H9 (cell line): ENCODE data around the gene POU2AF1. TPM values are rescaled to one million over a fixed set of nuclear protein-coding genes. Genes with fewer than 3 reads are reported as not detected.

Experiments
- DNase-seq: peaks from one replicate; pipeline ENCODE4 v3.0.0-alpha.2; 2017
- H2AFZ ChIP-seq: one replicate; pipeline ENCODE4 v1.6.1; 2013; ENCODE audit warnings: mild to moderate bottlenecking, low read length, control low read depth, moderate library complexity
- H2AK5ac ChIP-seq: 2 replicates; pipeline ENCODE4 v1.6.1; 2013; ENCODE audit warnings: low read length, control low read depth, mixed read lengths; ENCODE audit not compliant: insufficient read length
- H2BK120ac ChIP-seq: one replicate; pipeline ENCODE4 v1.6.1; 2013; ENCODE audit warnings: low read depth, mild to moderate bottlenecking, low read length, control low read depth, inconsistent platforms; ENCODE audit not compliant: poor library complexity, severe bottlenecking
- H2BK12ac ChIP-seq: 2 replicates; pipeline ENCODE4 v1.6.1; 2013; ENCODE audit warnings: low read length, control low read depth, mixed read lengths, low read depth; ENCODE audit not compliant: insufficient read length
- H2BK15ac ChIP-seq: 2 replicates; pipeline ENCODE4 v1.6.1; 2013; ENCODE audit warnings: low read depth, low read length, control low read depth
- H2BK20ac ChIP-seq: one replicate; pipeline ENCODE4 v1.6.1; 2013; ENCODE audit warnings: low read depth, mild to moderate bottlenecking, low read length, control low read depth, inconsistent platforms; ENCODE audit not compliant: poor library complexity, severe bottlenecking
- H2BK5ac ChIP-seq: 2 replicates; pipeline ENCODE4 v1.6.1; 2013; ENCODE audit warnings: low read length, control low read depth, mixed read lengths; ENCODE audit not compliant: insufficient read length
- H3K14ac ChIP-seq: 2 replicates; pipeline ENCODE4 v1.6.1; 2013; ENCODE audit warnings: low read length, control low read depth; ENCODE audit not compliant: insufficient read depth
- H3K18ac ChIP-seq: 2 replicates; pipeline ENCODE4 v1.6.1; 2013; ENCODE audit warnings: low read depth, mild to moderate bottlenecking, mixed read lengths, low read length, control low read depth; ENCODE audit not compliant: insufficient read length
- H3K23ac ChIP-seq: 2 replicates; pipeline ENCODE4 v1.6.1; 2013; ENCODE audit warnings: low read length, control low read depth, mixed read lengths, low read depth; ENCODE audit not compliant: insufficient read length
- H3K23me2 ChIP-seq: 2 replicates; pipeline ENCODE4 v1.6.1; 2013; ENCODE audit warnings: low read depth, mild to moderate bottlenecking, mixed read lengths, low read length, control low read depth; ENCODE audit not compliant: insufficient read length, poor library complexity, severe bottlenecking
- H3K27ac ChIP-seq: 2 replicates; pipeline ENCODE4 v1.5.1; 2013; ENCODE audit warnings: low read length, control low read depth, mixed read lengths, low read depth; ENCODE audit not compliant: insufficient read length
- H3K27me3 ChIP-seq: 2 replicates; pipeline ENCODE4 v1.6.1; 2013; ENCODE audit warnings: low read length, control low read depth, inconsistent platforms; ENCODE audit not compliant: insufficient read depth
- H3K4ac ChIP-seq: 2 replicates; pipeline ENCODE4 v1.6.1; 2013; ENCODE audit warnings: low read depth, mild to moderate bottlenecking, control low read depth, inconsistent platforms, low read length, moderate library complexity
- H3K4me1 ChIP-seq: 2 replicates; pipeline ENCODE4 v1.6.1; 2013; ENCODE audit warnings: low read length, control low read depth, inconsistent platforms; ENCODE audit not compliant: insufficient read depth
- H3K4me2 ChIP-seq: 2 replicates; pipeline ENCODE4 v1.6.1; 2013; ENCODE audit warnings: low read length, control low read depth, mixed read lengths; ENCODE audit not compliant: insufficient read length, insufficient read depth
- H3K56ac ChIP-seq: 2 replicates; pipeline ENCODE4 v1.6.1; 2013; ENCODE audit warnings: low read depth, mild to moderate bottlenecking, mixed read lengths, low read length, control low read depth; ENCODE audit not compliant: insufficient read length
- H3K79me1 ChIP-seq: 2 replicates; pipeline ENCODE4 v1.6.1; 2013; ENCODE audit warnings: low read depth, mild to moderate bottlenecking, moderate library complexity, low read length, control low read depth, inconsistent platforms; ENCODE audit not compliant: insufficient read depth, poor library complexity, severe bottlenecking
- H3K79me2 ChIP-seq: 2 replicates; pipeline ENCODE4 v1.6.1; 2013; ENCODE audit warnings: low read length, control low read depth, inconsistent platforms; ENCODE audit not compliant: insufficient read depth
- H3K9ac ChIP-seq: 2 replicates; pipeline ENCODE4 v1.6.1; 2013; ENCODE audit warnings: low read length, control low read depth, mixed read lengths; ENCODE audit not compliant: insufficient read length; ENCODE audit errors: extremely low read depth
- H3K9me3 ChIP-seq: one replicate; pipeline ENCODE4 v1.6.1; 2013; ENCODE audit warnings: low read depth, low read length, inconsistent platforms; ENCODE audit not compliant: control insufficient read depth
- H3T11ph ChIP-seq: one replicate; pipeline ENCODE4 v1.6.1; 2013; ENCODE audit warnings: mild to moderate bottlenecking, low read length, control low read depth, inconsistent platforms
- H4K20me1 ChIP-seq: one replicate; pipeline ENCODE4 v1.6.1; 2013; ENCODE audit not compliant: control insufficient read depth, insufficient read length, insufficient read depth
- H4K5ac ChIP-seq: 2 replicates; pipeline ENCODE4 v1.6.1; 2013; ENCODE audit warnings: low read depth, mild to moderate bottlenecking, mixed read lengths, low read length, control low read depth; ENCODE audit not compliant: insufficient read length
- H4K8ac ChIP-seq: replicated peaks from 2 replicates; pipeline ENCODE4 v1.6.1; 2013; ENCODE audit warnings: low read length, control low read depth, mixed read lengths, low read depth; ENCODE audit not compliant: insufficient read length
- H4K91ac ChIP-seq: 2 replicates; pipeline ENCODE4 v1.6.1; 2013; ENCODE audit warnings: low read depth, mild to moderate bottlenecking, moderate library complexity, mixed read lengths, low read length, control low read depth; ENCODE audit not compliant: insufficient read length
- H3K27ac Mint-ChIP-seq, 3 experiments: 2 replicates in 2 of 3; 3 replicates in 1 of 3; pipeline ENCODE4 v1.8.0; 2020 to 2021; ENCODE audit warnings: mixed read lengths in 3 of 3, mild to moderate bottlenecking in 1 of 3, moderate library complexity in 1 of 3
- H3K27me3 Mint-ChIP-seq: 2 replicates; pipeline ENCODE4 v1.8.0; 2021; ENCODE audit warnings: low read depth, mild to moderate bottlenecking, moderate library complexity, mixed read lengths
- H3K36me3 Mint-ChIP-seq, 3 experiments: 2 replicates in 2 of 3; 3 replicates in 1 of 3; pipeline ENCODE4 v1.8.0; 2020 to 2021; ENCODE audit warnings: low read depth in 3 of 3, mixed read lengths in 3 of 3; ENCODE audit not compliant: insufficient read depth in 1 of 3
- H3K4me1 Mint-ChIP-seq, 2 experiments: 2 replicates each; pipeline ENCODE4 v1.8.0; 2020; ENCODE audit warnings: mixed read lengths in 2 of 2
- H3K4me3 Mint-ChIP-seq, 2 experiments: 2 replicates in 1 of 2; 3 replicates in 1 of 2; pipeline ENCODE4 v1.8.0; 2020 to 2021; ENCODE audit warnings: mild to moderate bottlenecking in 2 of 2, mixed read lengths in 2 of 2, moderate library complexity in 1 of 2
- H3K9me3 Mint-ChIP-seq, 2 experiments: 2 replicates in 1 of 2; 3 replicates in 1 of 2; pipeline ENCODE4 v1.8.0; 2020; ENCODE audit warnings: mild to moderate bottlenecking in 2 of 2, mixed read lengths in 2 of 2, moderate library complexity in 1 of 2
- WGBS: extraction: QIAGEN DNeasy Blood & Tissue Kit; methylation state at CpG from one replicate; pipeline ENCODE4 v1.1.7; 2013; ENCODE audit warnings: missing lambda C conversion rate, low lambda C conversion rate, mixed read lengths; ENCODE audit not compliant: insufficient read length; ENCODE audit errors: extremely low coverage; 5-methylcytosine and 5-hydroxymethylcytosine counted together
- total RNA-seq: library from RNA; stranded (reverse); gene quantifications from 2 replicates; pipeline ENCODE4 v1.2.1, GENCODE V29; 2021
- TF ChIP-seq, protein P1 (sequence below): fragments of 200-600 bp; sonication (generic); conservative IDR thresholded peaks from 3 replicates; pipeline ENCODE4 v1.8.0; 2021; ENCODE audit warnings: antibody characterized with exemption, mild to moderate bottlenecking

Gene POU2AF1
- total RNA-seq, 1 experiment from 2014 or later, result not detected

DNA sequence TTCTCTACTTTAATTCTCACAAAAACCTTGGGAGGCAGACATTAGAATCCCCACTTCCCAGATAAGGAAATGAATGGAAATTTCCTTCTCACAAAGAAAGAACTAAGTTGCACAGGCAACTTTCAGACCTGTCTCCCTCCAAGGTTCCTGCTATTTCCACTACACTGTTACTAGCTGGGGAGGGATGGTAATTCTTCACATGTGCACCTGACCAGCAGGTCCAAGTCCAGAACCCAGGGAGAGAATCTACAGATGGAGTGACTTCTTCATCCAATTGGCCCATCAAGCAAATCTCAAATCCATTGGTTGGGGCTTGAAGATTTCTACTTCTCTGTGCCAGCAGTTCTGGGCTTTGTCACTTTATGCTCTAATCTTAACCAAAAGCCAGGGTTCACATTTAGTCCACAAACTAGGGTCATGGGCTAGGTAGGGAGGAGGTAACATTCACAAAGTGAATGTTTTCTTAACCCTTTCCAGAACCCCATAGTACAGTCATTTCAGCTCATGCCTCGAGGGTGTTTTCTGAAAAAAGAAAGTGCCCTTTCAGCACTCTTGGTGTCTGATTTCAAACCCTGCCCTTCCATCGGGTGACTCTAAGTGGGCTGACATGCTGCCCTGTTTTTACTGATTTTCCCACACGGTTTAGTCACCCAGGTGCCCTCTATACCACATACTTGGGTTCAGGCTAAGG lies 2.7 kb downstream of the POU2AF1 start:
- Histone ChIP-seq H4K5ac (no peak overlapping the region), H4K20me1 (no peaks in the 10 kb centered on the region), H3T11ph (no peak overlapping the region), H2BK5ac (no peak overlapping the region), H2BK12ac (no peak overlapping the region), H3K14ac (no peak overlapping the region), H3K4me1 (no peaks in the 10 kb centered on the region), H3K56ac (no peak overlapping the region), H2BK15ac (no peak overlapping the region), H3K18ac (no peak overlapping the region), H3K4me2 (no peak overlapping the region), H3K27me3 (no peaks in the 10 kb centered on the region), H3K27ac (no peak overlapping the region), H4K91ac (no peak overlapping the region), H3K23me2 (no peaks in the 10 kb centered on the region), H2AK5ac (no peak overlapping the region), H3K4ac (no peak overlapping the region), H2AFZ (no peak overlapping the region), H3K79me1 (no peaks in the 10 kb centered on the region), H2BK120ac (no peak overlapping the region), H3K9ac (no peak overlapping the region), H3K23ac (no peak overlapping the region), H4K8ac (no peak overlapping the region), H3K9me3 (no peaks in the 10 kb centered on the region), H3K79me2 (no peaks in the 10 kb centered on the region), H2BK20ac (no peak overlapping the region)
- WGBS, result no CpG with 5 or more reads among the region's 3 CpGs
- no peaks in the 10 kb centered on the region for H3K9me3 Mint-ChIP-seq
- no peaks in the 10 kb centered on the region; the same call in 1 of the 2 replicates for H3K27me3 Mint-ChIP-seq
- H3K27ac Mint-ChIP-seq, result peak overlapping the region in 1 of 3 experiments; percentile 35; a peak in 1 of 7 replicates
- H3K4me3 Mint-ChIP-seq, result no peak overlapping the region
- TF ChIP-seq, protein P1, sequence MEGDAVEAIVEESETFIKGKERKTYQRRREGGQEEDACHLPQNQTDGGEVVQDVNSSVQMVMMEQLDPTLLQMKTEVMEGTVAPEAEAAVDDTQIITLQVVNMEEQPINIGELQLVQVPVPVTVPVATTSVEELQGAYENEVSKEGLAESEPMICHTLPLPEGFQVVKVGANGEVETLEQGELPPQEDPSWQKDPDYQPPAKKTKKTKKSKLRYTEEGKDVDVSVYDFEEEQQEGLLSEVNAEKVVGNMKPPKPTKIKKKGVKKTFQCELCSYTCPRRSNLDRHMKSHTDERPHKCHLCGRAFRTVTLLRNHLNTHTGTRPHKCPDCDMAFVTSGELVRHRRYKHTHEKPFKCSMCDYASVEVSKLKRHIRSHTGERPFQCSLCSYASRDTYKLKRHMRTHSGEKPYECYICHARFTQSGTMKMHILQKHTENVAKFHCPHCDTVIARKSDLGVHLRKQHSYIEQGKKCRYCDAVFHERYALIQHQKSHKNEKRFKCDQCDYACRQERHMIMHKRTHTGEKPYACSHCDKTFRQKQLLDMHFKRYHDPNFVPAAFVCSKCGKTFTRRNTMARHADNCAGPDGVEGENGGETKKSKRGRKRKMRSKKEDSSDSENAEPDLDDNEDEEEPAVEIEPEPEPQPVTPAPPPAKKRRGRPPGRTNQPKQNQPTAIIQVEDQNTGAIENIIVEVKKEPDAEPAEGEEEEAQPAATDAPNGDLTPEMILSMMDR, result no peak
- no peaks in the 10 kb centered on the region for H3K36me3 Mint-ChIP-seq
- DNase-seq, result no peak
- no peaks in the 10 kb centered on the region for H3K4me1 Mint-ChIP-seq
